B cell (primary cell): ENCODE results near the gene SMPX.
"Not testable (repeated sequence)": the region's sequence is repeated elsewhere in the genome, so short reads cannot be mapped to it uniquely, and the experiment has no call there.

ENCODE experiments used
- EZH2 ChIP-seq: IDR thresholded peaks from 2 replicates; pipeline ENCODE4 v1.6.1; 2012; ENCODE audit warnings: borderline replicate concordance, low read depth, mild to moderate bottlenecking, moderate library complexity, low read length; ENCODE audit not compliant: insufficient read depth, poor library complexity, severe bottlenecking
- TF ChIP-seq, protein P1 (sequence below): fragments of 200-600 bp; IDR thresholded peaks from one replicate; pipeline ENCODE4 v1.8.0; 2022; ENCODE audit warnings: antibody characterized with exemption, mild to moderate bottlenecking

DNA sequence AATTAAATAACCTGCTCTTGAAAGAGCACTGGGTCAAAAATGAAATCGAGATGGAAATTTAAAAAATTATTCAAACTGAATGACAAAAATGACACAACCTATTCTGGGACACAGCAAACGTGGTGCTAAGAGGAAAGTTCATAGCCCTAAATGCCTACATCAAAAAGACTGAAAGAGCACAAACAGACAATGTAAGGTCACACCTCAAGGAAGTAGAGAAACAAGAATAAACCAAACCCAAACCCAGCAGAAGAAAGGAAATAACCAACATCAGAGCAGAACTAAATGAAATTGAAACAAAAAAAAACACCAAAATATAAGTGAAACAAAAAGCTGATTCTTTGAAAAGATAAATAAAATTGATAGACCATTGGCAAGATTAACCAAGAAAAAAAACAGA, 15.1 kb upstream of the SMPX start:
- TF ChIP-seq, protein P1, sequence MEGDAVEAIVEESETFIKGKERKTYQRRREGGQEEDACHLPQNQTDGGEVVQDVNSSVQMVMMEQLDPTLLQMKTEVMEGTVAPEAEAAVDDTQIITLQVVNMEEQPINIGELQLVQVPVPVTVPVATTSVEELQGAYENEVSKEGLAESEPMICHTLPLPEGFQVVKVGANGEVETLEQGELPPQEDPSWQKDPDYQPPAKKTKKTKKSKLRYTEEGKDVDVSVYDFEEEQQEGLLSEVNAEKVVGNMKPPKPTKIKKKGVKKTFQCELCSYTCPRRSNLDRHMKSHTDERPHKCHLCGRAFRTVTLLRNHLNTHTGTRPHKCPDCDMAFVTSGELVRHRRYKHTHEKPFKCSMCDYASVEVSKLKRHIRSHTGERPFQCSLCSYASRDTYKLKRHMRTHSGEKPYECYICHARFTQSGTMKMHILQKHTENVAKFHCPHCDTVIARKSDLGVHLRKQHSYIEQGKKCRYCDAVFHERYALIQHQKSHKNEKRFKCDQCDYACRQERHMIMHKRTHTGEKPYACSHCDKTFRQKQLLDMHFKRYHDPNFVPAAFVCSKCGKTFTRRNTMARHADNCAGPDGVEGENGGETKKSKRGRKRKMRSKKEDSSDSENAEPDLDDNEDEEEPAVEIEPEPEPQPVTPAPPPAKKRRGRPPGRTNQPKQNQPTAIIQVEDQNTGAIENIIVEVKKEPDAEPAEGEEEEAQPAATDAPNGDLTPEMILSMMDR: not testable (repeated sequence)
- not testable (repeated sequence) for TF ChIP-seq EZH2
